Measurements from ENCODE around the gene KAT8. TPM values are rescaled to one million over a fixed set of nuclear protein-coding genes. Genes with fewer than 3 reads are reported as not detected.
A peak's percentile ranks its signal among the peaks of the same experiment; 100 is the strongest.

The KAT8 gene
- 25.0 TPM for polyA plus RNA-seq (2013, experiment 1 of 2; ENCODE audit: insufficient read length)
- 26.1 TPM for polyA plus RNA-seq (2013, experiment 2 of 2; ENCODE audit: insufficient read length)

DNA sequence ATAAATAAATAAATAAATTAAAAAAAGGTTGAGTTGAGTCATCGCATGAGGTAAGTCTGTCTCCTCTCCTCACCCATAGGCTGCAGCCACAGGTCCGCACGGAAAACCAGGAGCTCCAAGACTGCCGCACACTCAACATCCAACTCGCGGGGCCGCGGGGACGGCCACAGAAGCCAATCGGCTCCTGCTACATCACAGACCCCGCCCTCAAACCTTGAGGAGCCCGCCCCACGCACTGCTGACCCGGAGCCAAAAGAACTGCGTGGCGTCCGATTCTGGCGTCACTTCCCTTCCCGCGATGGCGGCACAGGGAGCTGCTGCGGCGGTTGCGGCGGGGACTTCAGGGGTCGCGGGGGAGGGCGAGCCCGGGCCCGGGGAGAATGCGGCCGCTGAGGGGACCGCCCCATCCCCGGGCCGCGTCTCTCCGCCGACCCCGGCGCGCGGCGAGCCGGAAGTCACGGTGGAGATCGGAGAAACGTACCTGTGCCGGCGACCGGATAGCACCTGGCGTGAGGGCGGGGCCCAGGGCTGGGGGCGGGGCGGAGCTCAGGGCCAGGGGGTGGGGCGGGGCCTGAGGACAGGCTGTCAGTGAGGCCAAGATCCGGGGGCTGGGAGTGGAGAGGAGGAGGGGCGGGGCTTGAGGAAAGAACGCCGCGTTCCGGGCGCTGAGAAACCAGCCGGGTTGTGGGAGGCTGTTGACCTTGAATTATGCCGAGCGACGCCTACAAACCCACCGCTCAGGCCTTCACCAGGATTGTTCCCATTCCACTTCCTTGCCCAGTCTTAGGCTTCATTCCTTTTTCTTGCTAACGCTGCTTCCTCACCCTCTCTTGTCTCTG lies at the start of gene KAT8:
Gene KAT8 (plus strand): TSS at position 281 of the 839 bp plus-strand sequence. CDS start 18 bp downstream, at position 299.
- DNase-seq: peak; percentile 98

DNA sequence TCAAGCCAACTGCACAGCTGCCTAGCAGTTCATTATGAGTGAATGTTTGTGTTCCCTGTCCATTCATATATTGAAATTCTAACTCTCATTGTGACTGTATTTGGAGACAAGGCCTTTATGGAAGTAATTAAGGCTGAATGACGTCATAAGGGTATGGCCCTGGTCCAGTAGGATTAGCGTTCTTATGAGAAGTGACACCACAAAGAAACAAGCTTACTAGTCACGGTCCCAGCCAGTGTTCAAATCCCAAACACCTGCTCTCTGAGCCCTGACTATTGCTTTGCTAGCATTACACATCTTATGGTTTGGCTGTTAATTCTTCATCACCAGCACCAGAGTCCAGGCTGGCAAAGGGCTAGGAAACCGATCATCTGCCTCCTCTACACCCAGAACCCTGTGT lies 45.6 kb upstream of the KAT8 start:
- DNase-seq: peak; percentile 79

DNA sequence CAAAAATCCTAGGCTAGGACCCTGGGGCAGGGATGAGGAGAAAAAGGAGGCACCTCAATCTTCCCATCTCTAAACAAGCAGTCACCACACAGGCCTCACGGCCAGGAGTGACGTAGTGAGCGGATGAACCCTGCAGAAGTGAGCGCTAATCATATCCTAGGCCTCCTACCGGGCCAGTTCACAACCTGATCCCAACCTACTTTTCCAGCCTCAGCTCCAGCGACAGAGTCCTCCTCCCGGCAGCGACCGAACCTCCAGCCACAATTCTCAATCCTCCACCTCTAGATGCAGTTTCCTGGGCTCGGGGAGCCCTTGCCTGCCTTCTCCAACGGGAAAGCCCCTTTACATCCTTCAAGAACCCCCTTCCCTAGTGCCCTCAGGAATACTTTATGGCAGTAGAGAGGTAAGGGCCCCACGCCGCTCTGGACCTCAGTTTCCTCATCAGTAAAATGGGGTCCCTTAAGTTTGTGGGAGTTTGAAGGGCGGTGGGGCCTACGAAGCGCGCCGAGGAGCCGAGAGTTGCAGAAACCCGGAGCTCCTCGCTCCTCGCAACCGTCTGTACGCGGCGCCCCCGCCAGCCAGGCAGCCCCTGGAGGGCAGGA lies 44.8 kb upstream of the KAT8 start:
- DNase-seq: peak; percentile 33

DNA sequence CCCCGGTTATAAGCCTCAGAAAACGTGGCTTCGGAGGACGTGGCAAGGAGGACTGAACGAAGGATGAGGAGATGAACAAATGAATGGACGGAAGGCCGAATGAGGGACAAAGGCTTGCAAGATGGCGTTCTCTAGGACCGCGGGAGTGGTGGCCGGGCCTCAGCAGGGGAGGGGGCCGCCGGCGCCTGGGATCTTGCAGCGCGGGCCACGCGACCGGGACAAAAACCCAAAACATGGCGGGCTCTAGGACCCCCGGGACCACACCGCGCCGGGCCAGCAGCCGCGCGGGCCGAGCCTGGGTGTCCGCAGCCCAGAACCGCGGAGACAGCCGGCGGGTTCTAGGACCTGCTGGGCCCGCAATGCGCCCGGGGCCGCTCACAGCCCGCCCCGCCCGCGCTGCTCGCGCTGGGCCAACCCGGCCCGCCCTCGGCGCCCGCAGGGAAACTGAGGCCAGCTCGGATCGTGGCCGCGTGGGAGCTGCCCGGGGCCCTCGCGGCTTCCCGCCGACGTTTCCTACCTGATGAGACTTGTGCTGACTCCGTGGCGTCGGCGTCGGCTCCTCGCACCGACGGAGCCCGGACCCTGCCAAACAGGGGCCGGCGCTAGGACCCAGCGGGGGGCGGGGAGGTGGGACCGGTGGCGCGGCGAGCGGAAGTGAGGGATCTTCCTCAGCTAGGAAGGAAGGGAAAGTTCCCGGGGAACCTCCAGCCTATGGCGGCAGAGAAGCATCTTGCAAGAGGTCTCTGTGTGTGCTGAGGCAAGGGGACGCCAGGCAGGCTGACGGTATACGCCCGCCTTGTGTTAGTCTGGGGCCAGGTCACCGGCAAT lies 44.1 kb upstream of the KAT8 start:
- peak; percentile 94 for DNase-seq

DNA sequence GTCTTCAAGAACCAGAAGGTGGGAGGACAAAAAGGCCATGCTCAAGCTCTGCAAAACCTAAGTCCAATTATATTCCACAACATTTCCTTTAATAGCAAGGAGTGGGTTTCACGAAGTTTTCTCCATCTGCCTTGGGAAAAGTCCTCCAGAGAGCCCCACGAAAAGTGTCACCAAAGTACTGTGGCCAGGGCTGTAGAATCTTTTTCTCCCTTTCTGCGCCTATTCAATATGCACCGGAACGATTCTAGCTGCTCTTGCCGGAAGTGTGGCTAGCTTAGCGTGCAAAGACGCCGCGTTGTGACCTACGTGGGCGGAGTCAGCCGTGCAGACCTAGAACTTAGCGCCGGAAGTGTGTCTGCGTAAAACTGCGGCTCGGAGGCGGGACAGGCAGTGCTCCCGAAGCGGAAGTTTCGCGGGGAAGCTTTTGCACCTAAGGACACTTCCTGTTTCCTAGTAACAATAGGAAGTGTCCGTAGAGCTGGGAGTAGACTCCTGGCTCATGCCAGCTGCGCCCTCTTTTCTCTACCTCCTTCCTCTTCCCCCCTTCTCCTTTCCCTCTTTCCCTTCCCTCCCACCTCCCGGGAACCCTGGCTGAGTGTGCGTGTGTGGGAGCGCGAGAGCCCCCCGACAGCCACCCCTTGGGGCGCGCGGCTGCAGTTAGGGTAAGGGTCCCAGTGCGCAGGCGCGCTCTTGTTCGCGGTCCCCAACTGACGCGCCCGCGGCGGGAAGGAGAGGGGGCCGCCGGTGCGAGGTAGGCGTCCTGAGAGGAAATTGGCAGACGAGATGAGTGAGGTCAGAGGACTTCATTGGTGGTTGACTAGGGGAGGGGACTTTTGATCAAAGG lies 43.3 kb upstream of the KAT8 start, which contains the start of the genes ZNF646 and ZNF668:
Gene ZNF646 (plus strand): TSS at position 453 of the 844 bp plus-strand sequence. CDS start 1,903 bp downstream, outside the sequence.
Gene ZNF668 (minus strand): TSS at position 271 of the 844 bp plus-strand sequence. CDS start 9,781 bp downstream, outside the sequence.
- DNase-seq: peak; percentile 100

DNA sequence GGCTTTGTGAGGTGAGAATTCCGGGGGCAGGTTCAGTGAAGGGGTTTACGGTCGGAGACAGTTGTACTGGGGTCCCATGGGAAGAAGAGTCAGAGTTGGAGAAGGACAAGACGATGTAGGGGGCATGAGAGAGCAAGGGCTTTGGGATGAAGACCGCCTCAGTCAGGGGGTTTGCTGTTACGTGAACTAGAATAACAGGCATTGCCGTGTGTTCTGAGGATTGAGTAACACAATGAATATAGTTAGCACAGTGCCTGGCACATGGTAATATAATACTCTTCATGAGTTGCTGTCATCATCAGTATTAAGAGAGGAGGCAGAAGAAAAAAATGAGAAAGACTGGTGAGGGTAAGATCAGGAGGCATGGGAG lies 42.7 kb upstream of the KAT8 start:
- no peak for DNase-seq

DNA sequence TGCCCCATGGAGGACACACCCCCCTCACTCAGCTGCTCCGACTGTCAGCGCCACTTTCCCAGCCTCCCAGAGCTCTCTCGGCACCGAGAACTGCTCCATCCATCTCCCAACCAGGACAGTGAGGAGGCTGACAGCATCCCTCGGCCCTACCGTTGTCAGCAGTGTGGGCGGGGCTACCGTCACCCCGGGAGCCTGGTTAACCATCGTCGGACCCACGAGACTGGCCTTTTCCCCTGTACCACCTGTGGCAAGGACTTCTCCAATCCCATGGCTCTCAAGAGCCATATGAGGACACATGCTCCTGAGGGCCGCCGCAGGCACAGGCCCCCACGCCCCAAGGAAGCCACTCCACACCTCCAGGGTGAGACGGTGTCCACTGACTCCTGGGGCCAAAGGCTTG lies 41.1 kb upstream of the KAT8 start:
- DNase-seq: no peak

DNA sequence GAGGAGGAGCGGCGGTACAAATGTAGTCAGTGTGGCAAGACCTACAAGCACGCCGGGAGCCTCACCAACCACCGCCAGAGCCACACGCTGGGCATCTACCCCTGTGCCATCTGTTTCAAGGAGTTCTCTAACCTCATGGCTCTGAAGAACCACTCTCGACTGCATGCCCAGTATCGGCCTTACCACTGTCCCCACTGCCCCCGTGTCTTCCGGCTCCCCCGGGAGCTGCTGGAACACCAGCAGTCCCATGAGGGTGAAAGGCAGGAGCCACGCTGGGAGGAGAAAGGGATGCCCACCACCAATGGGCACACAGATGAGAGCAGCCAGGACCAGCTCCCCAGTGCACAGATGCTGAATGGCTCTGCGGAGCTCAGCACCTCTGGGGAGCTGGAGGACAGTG lies 40.4 kb upstream of the KAT8 start:
- DNase-seq: no peak

DNA sequence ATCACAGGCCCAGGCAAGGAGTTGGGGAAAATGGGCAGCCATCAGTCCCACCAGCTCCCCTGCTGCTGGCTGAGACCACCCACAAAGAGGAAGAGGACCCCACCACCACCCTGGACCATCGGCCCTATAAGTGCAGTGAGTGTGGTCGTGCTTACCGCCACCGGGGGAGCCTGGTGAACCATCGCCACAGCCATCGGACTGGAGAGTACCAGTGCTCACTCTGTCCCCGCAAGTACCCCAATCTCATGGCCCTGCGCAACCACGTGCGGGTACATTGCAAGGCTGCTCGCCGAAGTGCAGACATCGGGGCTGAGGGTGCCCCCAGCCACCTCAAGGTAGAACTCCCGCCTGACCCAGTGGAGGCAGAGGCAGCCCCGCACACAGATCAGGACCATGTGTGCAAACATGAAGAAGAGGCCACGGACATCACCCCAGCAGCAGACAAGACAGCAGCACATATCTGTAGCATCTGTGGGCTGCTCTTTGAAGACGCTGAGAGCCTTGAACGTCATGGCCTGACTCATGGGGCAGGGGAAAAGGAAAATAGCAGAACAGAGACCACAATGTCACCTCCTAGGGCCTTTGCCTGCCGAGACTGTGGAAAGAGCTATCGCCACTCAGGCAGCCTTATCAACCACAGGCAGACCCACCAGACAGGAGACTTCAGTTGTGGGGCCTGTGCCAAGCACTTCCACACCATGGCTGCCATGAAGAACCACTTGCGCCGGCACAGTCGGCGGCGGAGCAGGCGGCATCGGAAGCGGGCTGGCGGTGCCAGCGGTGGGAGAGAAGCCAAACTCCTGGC lies 39.7 kb upstream of the KAT8 start:
- DNase-seq: no peak

DNA sequence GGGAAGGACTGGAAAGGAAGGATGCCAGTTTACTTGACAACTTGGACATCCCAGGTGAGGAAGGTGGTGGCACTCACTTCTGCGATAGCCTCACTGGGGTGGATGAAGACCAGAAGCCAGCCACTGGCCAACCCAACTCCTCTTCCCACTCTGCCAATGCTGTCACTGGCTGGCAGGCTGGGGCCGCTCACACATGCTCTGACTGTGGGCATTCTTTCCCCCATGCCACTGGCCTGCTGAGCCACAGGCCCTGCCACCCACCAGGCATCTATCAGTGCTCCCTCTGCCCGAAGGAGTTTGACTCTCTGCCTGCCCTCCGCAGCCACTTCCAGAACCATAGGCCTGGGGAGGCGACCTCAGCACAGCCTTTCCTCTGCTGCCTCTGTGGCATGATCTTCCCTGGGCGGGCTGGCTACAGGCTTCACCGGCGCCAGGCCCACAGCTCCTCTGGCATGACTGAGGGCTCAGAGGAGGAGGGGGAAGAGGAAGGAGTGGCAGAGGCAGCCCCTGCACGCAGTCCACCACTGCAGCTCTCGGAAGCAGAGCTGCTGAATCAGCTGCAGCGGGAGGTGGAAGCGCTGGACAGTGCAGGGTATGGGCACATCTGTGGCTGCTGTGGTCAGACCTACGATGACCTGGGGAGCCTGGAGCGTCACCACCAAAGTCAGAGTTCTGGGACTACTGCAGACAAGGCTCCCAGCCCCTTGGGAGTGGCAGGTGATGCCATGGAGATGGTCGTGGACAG lies 38.7 kb upstream of the KAT8 start:
- DNase-seq: no peak

DNA sequence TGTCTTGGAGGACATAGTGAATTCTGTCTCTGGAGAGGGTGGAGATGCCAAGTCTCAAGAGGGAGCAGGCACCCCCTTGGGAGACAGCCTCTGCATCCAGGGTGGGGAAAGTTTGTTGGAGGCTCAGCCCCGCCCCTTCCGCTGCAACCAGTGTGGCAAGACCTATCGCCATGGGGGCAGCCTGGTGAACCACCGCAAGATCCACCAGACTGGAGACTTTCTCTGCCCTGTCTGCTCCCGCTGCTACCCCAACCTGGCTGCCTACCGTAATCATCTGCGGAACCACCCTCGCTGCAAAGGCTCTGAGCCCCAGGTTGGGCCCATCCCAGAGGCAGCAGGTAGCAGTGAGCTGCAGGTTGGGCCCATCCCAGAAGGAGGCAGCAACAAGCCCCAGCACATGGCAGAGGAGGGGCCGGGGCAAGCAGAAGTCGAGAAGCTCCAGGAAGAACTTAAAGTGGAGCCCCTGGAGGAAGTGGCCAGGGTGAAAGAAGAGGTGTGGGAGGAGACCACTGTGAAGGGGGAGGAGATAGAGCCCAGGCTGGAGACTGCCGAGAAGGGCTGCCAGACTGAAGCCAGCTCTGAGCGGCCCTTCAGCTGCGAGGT lies 38.0 kb upstream of the KAT8 start:
- no peak for DNase-seq

DNA sequence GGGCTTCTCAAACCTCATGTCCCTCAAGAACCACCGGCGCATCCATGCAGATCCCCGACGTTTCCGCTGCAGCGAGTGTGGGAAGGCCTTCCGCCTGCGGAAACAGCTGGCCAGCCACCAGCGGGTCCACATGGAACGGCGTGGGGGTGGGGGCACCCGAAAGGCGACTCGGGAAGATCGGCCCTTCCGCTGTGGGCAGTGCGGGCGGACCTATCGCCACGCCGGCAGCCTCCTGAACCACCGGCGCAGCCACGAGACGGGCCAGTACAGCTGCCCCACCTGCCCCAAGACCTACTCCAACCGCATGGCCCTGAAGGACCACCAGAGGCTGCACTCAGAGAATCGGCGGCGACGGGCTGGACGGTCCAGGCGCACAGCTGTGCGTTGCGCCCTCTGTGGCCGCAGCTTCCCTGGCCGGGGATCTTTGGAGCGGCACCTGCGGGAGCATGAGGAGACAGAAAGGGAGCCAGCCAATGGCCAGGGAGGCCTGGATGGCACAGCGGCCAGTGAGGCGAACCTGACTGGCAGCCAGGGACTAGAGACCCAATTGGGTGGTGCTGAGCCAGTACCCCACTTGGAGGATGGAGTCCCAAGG lies 37.3 kb upstream of the KAT8 start:
- no peak for DNase-seq

DNA sequence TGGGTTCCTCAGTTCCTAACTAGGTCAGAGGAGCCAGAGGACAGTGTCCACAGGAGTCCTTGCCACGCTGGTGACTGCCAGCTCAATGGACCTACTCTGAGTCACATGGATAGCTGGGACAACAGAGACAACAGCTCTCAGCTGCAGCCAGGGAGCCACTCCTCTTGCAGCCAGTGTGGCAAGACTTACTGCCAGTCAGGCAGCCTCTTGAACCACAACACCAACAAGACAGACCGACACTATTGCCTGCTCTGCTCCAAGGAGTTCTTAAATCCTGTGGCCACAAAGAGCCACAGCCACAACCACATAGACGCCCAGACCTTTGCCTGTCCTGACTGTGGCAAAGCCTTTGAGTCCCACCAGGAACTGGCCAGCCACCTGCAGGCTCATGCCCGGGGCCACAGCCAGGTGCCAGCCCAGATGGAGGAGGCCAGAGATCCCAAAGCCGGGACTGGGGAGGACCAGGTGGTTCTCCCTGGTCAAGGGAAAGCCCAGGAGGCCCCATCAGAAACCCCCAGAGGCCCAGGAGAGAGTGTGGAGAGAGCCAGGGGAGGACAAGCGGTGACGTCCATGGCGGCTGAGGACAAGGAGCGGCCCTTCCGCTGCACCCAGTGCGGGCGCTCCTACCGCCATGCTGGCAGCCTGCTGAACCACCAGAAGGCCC lies 36.6 kb upstream of the KAT8 start:
- no peak for DNase-seq

DNA sequence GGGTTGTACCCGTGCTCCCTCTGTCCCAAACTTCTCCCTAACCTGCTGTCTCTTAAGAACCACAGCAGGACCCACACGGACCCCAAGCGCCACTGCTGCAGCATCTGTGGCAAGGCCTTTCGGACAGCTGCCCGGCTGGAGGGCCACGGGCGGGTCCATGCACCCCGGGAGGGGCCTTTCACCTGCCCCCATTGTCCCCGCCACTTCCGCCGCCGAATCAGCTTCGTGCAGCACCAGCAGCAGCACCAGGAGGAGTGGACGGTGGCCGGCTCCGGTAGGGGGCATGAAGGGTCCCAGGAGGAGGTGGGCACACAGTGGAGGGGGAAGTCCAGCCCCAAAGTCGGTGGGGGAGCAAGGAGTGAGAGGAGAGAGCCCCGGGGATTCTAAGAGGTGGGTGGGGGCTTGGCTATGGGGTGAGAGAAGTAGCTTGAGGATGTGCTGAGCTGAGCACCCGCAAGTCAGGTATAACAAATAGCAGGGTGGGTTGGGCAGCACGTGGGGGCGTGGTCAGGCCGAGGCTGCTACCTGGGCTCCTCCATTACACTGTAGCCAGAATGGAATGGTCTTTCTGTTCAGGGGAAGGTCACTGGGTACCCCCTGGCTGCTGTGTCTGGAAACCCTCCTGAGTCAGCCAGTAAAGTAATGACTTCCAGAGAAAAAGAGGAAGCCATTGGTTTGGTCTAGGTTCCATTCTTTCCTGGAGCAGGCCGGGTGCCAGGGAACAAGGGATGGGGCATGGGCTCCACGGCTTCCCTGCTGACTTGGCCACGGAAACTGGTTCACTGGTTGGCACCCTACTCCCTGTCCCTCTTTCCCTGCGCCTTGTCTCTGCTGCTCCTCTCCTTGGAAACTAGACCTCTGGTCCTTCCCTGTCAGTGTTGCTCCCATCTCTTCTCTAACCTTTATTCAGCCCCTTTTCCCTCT lies 35.8 kb upstream of the KAT8 start:
- DNase-seq: no peak

DNA sequence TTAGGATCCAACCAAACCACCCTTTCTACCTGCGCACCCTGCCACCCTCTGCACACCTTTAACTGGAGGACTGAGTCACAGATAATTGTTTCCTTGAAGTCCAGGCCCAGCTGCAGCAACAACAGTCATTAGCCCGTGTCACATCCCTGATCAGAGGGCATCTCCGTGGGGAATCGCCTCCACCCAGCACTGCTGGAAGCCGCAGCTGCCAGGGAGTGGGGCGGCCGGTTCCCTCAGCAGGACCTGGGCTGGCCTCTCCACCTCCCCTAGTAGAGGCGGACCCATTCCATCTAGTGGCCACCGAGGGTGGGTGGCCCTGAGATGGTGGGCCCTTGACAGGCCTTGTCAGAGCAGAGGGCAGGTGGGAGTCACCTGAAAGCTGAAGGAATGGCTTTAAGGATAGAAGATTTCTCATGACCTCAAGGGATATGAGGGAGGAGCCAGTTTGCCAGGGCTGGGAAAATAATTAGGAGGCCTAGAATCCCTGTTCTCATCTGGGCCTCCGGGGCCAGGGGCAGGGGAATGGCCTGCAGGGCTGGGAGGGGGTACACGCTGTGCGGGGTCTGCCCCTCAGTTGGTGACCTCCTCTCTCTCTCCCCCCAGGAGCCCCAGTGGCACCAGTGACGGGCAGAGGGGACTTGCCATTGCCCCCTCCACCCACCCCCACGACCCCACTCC lies 35.0 kb upstream of the KAT8 start:
- DNase-seq: no peak

DNA sequence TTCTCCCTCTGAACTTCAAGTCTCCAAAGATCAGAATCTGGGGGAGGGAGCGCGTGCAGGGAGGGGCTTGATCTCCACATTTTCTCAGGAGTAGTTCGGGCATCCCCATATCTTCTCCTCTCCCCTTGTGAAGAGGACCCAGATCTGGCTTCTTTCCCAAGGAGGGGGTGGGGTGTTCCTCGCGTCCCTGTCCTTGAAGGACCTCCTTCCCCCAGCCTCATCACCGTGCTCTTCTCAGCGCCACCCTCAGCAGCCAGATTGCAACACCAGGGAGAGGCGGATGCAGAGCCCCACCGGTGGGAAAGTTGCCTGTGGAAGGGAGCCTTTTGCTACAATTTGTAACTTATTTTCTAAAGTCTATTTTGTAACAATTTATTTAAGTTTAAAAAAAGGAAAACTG lies 34.4 kb upstream of the KAT8 start:
- DNase-seq: no peak

DNA sequence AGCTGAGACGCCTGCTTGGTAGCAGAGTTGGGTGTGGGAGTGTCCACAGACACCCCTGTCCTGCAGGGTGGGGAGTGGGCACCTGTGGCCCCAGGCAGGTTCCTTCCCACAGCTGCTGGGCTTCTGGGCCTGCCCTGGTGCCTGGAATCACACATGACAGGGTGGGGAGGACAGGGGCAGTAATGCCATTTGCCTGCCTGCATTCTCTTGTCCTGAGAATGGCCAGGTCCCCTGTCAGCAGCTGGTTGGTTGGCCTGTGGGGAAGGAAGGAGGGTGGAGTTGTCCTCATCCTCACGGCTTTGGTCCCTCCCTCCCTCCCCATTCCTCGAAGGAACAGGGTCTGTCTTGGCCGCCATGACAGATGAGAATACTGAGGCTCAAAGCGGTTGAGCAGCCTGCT lies 33.9 kb upstream of the KAT8 start:
- no peak for DNase-seq

Data from fibroblast of skin of scalp (primary cell).